GM12892 (cell line): ENCODE results near the gene CELF2.

Experiments
- DNase-seq: peaks from one replicate; pipeline ENCODE4 v3.0.0; 2011; ENCODE audit not compliant: insufficient read length
- FAIRE-seq: peaks from 2 replicates; lab custom pipeline; 2011; peaks lifted over from hg19 to GRCh38; lab: Jason Lieb, UNC
- POLR2A ChIP-seq: IDR thresholded peaks from 2 replicates; pipeline ENCODE4 v1.6.1; 2011; ENCODE audit warnings: low read depth, low read length, control low read depth
- POLR2AphosphoS5 ChIP-seq: IDR thresholded peaks from 2 replicates; pipeline ENCODE4 v1.6.1; 2011; ENCODE audit warnings: low read depth, low read length, control low read depth
- TAF1 ChIP-seq: IDR thresholded peaks from 2 replicates; pipeline ENCODE4 v1.6.1; 2011; ENCODE audit warnings: low read depth, mild to moderate bottlenecking, control low read depth, low read length, borderline replicate concordance

CELF2 gene

DNA sequence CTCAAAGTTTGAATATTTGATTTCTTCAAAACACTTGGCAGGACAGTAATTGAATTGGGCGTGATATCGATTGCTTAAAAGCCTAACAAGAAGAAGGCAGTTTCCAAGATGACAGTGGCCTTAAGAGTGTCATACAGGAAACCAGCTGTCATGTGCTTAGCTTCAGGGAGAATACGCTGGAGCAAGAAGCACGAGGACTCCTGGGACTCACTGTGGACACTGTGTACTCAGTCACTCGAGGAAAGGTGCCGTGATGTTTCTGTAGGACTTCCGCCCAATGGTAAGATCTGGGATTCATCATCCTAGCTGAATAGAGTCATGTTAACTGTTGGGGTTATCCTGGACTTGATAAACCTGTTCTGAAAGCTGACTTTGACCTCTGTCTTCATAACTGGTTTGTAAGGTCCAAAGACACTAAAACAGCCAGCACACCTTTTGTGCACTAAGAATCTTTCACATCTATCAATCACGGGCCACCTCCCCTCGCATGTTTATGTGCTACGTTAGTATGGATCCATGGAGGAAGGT, 113.5 kb downstream of the CELF2 start:
- DNase-seq = no peak
- FAIRE-seq = no peak
- TF ChIP-seq TAF1 = no peak
- TF ChIP-seq POLR2AphosphoS5 = no peak
- no peak for TF ChIP-seq POLR2A

DNA sequence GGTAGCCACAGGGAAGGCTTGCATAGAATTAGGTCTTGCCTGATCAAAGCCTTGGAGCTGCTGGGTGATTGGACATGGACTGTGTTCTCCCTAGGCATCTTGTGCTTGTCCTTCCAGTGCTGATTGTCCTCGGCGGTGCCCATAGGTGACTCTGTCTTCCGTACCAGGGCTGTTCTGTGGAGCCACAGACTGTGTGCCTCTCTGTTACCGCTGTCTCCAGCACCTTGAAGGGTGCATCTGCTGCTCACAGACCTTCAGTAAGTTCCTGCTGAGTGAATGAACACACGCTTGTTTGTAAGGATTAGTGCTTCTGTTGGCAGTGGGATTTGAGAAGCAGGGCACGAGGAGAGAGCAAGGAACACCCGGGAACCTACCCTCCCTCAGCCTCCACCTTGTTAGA, 116.7 kb downstream of the CELF2 start:
- FAIRE-seq (no peak), DNase-seq (no peak)
- no peak for TF ChIP-seq POLR2A
- TF ChIP-seq TAF1 = no peak
- no peak for TF ChIP-seq POLR2AphosphoS5

DNA sequence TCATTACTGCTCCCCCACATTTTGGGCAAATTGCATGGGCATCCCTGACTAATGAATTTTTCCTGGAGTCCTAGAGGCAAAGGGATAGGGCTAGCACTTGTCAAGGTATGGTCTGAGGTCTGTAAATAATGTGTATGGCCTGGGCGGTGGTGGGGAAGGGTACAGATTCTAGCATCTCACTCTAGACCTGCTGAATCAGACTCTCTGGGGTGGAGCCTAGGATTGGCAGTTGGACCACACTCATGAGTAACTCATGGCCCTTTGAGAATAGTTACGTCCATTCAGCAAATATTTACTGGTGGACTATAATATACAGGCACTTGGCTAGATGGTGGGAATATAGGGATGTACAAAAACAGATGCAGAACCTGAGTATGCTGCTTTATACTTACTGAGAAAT, 118.0 kb downstream of the CELF2 start:
- TF ChIP-seq TAF1 (no peak), POLR2AphosphoS5 (no peak), POLR2A (no peak)
- no peak for DNase-seq
- no peak for FAIRE-seq

DNA sequence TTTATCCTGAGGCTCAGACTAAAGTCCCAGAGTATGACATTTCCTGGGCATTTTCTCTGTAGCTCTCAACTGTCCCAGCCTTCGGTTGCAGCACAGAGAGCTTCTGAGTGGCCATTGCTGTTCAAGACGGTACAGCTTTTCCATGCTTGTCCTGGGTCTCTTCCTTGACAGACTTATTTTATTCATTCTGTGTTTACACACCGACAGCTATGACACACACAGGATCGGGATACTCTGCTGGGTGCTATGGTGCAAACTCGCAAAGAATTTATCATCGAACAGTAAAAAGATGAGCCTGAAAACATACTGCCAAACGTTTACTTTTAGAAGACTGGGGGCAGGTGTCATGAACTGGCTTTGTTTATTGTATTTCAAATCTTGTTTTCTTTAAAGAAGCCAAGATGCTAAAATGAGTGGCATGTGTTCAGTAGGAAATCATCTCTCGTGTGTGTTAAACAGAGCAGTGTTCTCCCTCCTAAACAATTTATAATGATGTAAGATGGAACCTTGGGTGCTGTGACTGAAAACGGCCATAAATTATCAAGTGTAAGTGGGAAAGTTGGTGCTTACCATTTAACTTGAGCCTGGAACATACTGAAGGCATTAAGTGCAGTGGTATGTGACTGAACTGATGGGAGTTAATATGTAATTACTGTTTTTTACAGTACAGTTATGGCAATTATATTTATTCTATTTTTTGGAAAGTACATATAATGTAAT, 120.8 kb downstream of the CELF2 start:
- FAIRE-seq = no peak

DNA sequence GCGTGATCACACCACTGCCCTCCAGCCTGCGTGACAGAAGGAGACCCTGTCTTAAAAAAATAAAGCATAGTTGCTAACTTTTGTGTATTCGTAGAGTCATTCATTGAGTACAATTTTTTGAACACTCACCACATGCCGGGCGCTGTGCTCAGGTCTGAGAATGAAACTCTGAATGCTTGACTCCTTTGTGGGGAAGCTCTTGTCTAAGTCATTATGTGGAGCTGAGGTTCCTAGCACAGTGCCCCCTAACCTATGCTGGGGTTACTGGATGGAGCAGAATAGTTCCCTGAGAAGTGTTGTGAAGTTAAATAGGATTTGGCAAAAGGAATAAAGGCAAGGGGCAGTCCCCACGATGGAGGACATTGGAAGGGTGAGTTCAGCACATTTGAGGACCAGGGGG, 123.3 kb downstream of the CELF2 start:
- TF ChIP-seq POLR2A (no peak), POLR2AphosphoS5 (no peak), TAF1 (no peak)
- no peak for FAIRE-seq
- no peak for DNase-seq

More for the DNA sequence above, 120.8 kb downstream of the CELF2 start:
- no peak for DNase-seq
- TF ChIP-seq TAF1 (no peak), POLR2AphosphoS5 (no peak)

DNA sequence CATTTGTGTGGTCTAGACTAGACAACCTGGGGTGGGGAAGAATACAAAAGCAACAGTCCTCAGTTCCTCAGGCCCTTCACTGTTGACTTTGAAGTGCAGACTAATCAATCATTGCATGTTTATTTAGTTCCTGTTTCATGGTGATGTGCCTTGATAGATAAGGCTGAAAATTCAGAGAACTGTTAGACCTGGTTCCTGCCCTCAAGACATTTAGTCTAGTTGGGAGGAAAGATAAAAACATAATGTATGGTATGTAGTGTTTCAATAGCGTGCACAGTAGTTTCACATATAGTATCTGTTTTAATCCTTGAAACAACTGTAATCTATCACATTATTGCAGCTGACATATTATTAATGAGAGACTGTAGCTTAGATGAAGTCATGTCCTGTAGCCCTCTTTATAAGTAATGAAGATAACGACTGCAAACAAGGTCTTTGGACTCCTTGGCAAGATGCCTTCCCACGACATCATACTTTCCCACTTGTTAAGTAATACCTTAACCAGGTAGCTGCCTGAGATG, 124.0 kb downstream of the CELF2 start:
- FAIRE-seq = peak; percentile 73

DNA sequence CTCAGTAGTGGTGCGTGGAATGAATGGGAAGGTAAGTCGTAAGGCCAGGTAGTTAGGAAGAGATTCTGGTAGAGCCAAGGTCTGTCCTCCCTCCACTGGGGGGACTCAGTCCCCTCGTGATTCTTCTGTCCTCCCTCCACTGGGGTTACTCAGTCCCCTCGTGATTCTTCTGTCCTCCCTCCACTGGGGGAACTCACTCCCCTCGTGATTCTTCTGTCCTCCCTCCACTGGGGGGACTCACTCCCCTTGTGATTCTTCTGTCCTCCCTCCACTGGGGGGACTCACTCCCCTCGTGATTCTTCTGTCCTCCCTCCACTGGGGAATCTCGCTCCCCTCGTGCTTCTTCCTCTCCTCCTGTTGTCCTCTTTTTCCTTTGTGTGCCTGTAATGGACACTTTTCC, 125.1 kb downstream of the CELF2 start:
- no peak for DNase-seq
- no peak for TF ChIP-seq POLR2A
- TF ChIP-seq POLR2AphosphoS5 = no peak
- TF ChIP-seq TAF1 = no peak
- no peak for FAIRE-seq

More for the DNA sequence above, 124.0 kb downstream of the CELF2 start:
- DNase-seq = no peak
- TF ChIP-seq TAF1 (no peak), POLR2A (no peak), POLR2AphosphoS5 (no peak)

DNA sequence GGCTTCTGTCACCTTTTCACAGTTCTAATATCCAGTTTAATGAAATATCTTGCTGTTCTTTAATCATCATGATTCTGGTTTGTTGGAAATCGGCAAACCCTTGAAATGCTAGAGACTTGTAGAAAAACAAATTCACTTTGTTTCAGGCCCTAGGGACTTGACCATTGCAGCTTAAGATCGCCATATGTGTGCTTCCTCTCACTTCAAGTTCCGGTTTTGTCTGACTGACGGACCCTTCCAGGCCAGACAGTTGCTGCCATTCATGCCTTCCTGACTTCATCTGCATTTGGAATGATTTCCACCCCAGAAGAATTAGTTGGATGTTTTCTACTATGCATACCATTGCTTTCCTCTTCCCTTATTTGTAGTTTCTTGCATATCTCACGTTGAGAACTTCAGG, 125.6 kb downstream of the CELF2 start:
- FAIRE-seq (no peak), DNase-seq (no peak)
- TF ChIP-seq POLR2A (no peak), TAF1 (no peak), POLR2AphosphoS5 (no peak)

DNA sequence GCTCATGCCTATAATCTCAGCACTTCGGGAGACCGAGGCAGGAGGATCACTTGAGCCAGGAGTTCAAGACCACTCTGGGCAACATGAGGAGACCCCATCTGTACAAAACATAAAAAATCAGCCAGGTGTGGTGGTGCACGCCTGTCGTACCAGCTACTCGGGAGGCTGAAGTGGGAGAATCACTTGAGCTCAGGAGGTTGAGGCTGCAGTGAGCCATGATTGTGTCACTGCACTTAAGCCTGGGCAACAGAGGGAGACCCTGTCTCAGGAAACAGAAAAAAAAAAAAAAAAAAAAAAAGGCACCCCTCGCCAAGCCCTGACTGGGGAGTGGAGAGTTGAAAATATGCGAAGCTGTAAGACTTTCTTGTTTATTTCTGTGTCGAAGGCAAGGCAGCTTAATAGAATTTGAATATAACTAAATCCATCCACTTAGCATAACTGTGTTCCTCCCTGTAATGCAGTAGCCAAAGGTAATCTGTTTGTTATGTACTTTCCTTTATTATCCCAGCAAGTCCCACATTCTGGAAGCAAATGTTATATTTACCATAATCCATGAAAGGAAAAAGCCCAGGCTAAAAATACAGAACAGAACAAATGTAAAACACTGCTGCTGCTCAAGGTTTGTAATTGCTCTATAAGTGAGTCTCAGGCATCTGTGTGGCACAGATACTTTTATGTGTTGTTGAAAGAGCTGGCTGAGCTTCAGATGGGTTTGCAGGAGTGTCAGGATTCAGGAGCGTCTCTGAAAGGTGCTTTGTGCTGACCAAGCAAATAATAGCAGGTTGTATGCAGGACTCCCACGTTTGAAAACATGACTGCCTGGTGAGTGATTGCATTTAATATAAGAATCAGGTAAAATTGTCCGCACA, 127.2 kb downstream of the CELF2 start:
- FAIRE-seq = peak; percentile 21
- TF ChIP-seq TAF1 (no peak), POLR2AphosphoS5 (no peak), POLR2A (no peak)

DNA sequence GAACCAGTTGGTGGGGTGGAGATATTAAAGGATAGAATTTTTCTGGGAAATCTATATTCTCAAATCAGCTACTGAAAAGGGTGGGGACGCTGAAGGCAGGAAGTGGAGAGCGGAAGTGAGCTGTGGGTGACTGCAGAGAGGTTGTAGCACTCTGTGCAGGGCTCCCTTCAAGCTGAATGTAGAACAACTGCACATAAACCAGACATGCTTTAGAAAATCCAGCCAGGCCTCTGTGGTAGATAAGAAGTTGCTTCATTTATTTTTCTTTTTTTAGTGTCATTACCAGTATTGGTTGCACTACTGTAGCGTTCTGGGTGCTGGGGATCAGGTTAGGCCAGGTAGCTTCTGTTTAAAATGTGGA, 127.8 kb downstream of the CELF2 start:
- TF ChIP-seq POLR2AphosphoS5 (no peak), POLR2A (0 out of 2 replicates have a peak, but pooled peaks have one; percentile 47), TAF1 (no peak)
- FAIRE-seq = peak; percentile 97
- no peak for DNase-seq

More for the DNA sequence above, 127.2 kb downstream of the CELF2 start:
- no peak for DNase-seq
